ENCODE data around the gene CDKN2C. TPM values are rescaled to one million over a fixed set of nuclear protein-coding genes. Genes with fewer than 3 reads are reported as not detected.
"Not testable (repeated sequence)": the region's sequence is repeated elsewhere in the genome, so short reads cannot be mapped to it uniquely, and the experiment has no call there.

Gene CDKN2C
- total RNA-seq, 1 donor from 2014 or later, result 3.3 TPM

GRCh38 chr1:50936321-50936720 is 33.7 kb upstream of the CDKN2C start:
- intact Hi-C loops (cut with micrococcal nuclease), result no loop called here
- no peak overlapping the region for H3K4me3 Mint-ChIP-seq
- TF ChIP-seq CTCF (IDR thresholded peaks at IDR 0.05), result no peak
- ATAC-seq (ENCODE audit: low read depth) (no peak), DNase-seq (no peak)
- POLR2A ChIA-PET, result interaction anchor here (0.6 kb wide), 1 partner anchor 21 kb away, joined by 9 read pairs; no protein-coding TSS in a partner anchor
- H3K27ac Mint-ChIP-seq, result no peak overlapping the region
- CTCF ChIA-PET, result interaction anchor here (1.0 kb wide), 1 partner anchor 32 kb away, joined by 3 read pairs; no protein-coding TSS in a partner anchor
- peaks cover 40% of the 10 kb centered on the region for H3K4me1 Mint-ChIP-seq
- no peaks in the 10 kb centered on the region for H3K9me3 Mint-ChIP-seq
- H3K36me3 Mint-ChIP-seq (ENCODE audit: low read depth), result peaks cover 9% of the 10 kb centered on the region
- H3K27me3 Mint-ChIP-seq, result no peaks in the 10 kb centered on the region

- CTCF ChIA-PET, result interaction anchor here (3.2 kb wide), 1 partner anchor 10 kb away, joined by 9 read pairs; no protein-coding TSS in a partner anchor
- POLR2A ChIA-PET, result no interaction called here
- no peak for ATAC-seq (ENCODE audit: low read depth)
- Mint-ChIP-seq H3K4me3 (no peak overlapping the region), H3K36me3 (ENCODE audit: low read depth) (peaks cover 4% of the 10 kb centered on the region), H3K4me1 (peaks cover 22% of the 10 kb centered on the region), H3K9me3 (no peaks in the 10 kb centered on the region), H3K27ac (no peak overlapping the region), H3K27me3 (no peaks in the 10 kb centered on the region)
- intact Hi-C loops (cut with micrococcal nuclease), result no loop called here
- DNase-seq, result no peak
- TF ChIP-seq CTCF (IDR thresholded peaks at IDR 0.05), result no peak
Observed at GRCh38 chr1:50940291-50940690, 29.8 kb upstream of the CDKN2C start.

- intact Hi-C loops (cut with micrococcal nuclease), result no loop called here
- Mint-ChIP-seq H3K4me3 (no peak overlapping the region), H3K36me3 (ENCODE audit: low read depth) (peaks cover 6% of the 10 kb centered on the region), H3K27me3 (no peaks in the 10 kb centered on the region), H3K4me1 (peaks cover 4% of the 10 kb centered on the region), H3K27ac (no peak overlapping the region), H3K9me3 (no peaks in the 10 kb centered on the region)
- ChIA-PET POLR2A (no interaction called here), CTCF (interaction anchor here (3.2 kb wide), 1 partner anchor 12 kb away, joined by 9 read pairs; no protein-coding TSS in a partner anchor)
- DNase-seq (no peak), ATAC-seq (ENCODE audit: low read depth) (no peak)
- no peak for TF ChIP-seq CTCF (IDR thresholded peaks at IDR 0.05)
Observed at GRCh38 chr1:50942334-50942733, 27.7 kb upstream of the CDKN2C start.

- no peak for DNase-seq
- Mint-ChIP-seq H3K27me3 (no peaks in the 10 kb centered on the region), H3K36me3 (ENCODE audit: low read depth) (peaks cover 10% of the 10 kb centered on the region), H3K9me3 (no peaks in the 10 kb centered on the region), H3K27ac (no peak overlapping the region), H3K4me1 (peaks cover 32% of the 10 kb centered on the region), H3K4me3 (no peak overlapping the region)
- no peak for TF ChIP-seq CTCF (IDR thresholded peaks at IDR 0.05)
- intact Hi-C loops (cut with micrococcal nuclease), result no loop called here
- ChIA-PET CTCF (no interaction called here), POLR2A (no interaction called here)
- ATAC-seq (ENCODE audit: low read depth), result no peak
Observed at GRCh38 chr1:50949286-50949982, 20.6 kb upstream of the CDKN2C start.

- ChIA-PET CTCF (no interaction called here), POLR2A (no interaction called here)
- TF ChIP-seq CTCF (IDR thresholded peaks at IDR 0.05), result no peak
- DNase-seq, result no peak
- H3K27me3 Mint-ChIP-seq, result no peaks in the 10 kb centered on the region
- no peak for ATAC-seq (ENCODE audit: low read depth)
- no peak overlapping the region for H3K4me3 Mint-ChIP-seq
- no peaks in the 10 kb centered on the region for H3K9me3 Mint-ChIP-seq
- H3K27ac Mint-ChIP-seq, result no peak overlapping the region
- peaks cover 39% of the 10 kb centered on the region for H3K4me1 Mint-ChIP-seq
- peaks cover 10% of the 10 kb centered on the region for H3K36me3 Mint-ChIP-seq (ENCODE audit: low read depth)
- intact Hi-C loops (cut with micrococcal nuclease), result no loop called here
Observed at GRCh38 chr1:50950396-50950795, 19.6 kb upstream of the CDKN2C start.

- ATAC-seq (ENCODE audit: low read depth); H3K27ac Mint-ChIP-seq; H3K9me3 Mint-ChIP-seq; intact Hi-C loops (cut with micrococcal nuclease); DNase-seq; H3K4me3 Mint-ChIP-seq; POLR2A ChIA-PET; H3K27me3 Mint-ChIP-seq; CTCF ChIA-PET; H3K36me3 Mint-ChIP-seq (ENCODE audit: low read depth): not testable (repeated sequence)
- H3K4me1 Mint-ChIP-seq, result peaks cover 44% of the 10 kb centered on the region
Observed at GRCh38 chr1:50952566-50952965, 17.5 kb upstream of the CDKN2C start.
